Activated T-helper 1 cell treated with anti-CD3 and anti-CD28 coated beads, Interleukin-2, amount 50 U/mL, for 16 hours (primary cell): ENCODE measurements around the gene IVNS1ABP.

Experiments
- DNase-seq, 2 donors: peaks; one replicate each; pipeline ENCODE4 v3.0.0-alpha.2; 2020; ENCODE audit warnings: low read depth in 1 of 2, low spot score in 1 of 2

The IVNS1ABP gene

GRCh38 chr1:185293967-185294542 is 23.0 kb downstream of the IVNS1ABP start:
- DNase-seq: no peak

GRCh38 chr1:185292237-185292636 is 24.8 kb downstream of the IVNS1ABP start:
- DNase-seq: no peak

- no peak for DNase-seq
Observed at GRCh38 chr1:185291652-185292051, 25.4 kb downstream of the IVNS1ABP start.

- no peak for DNase-seq
Observed at GRCh38 chr1:185291159-185291558, 25.9 kb downstream of the IVNS1ABP start.

GRCh38 chr1:185289880-185290279 is 27.2 kb downstream of the IVNS1ABP start:
- no peak for DNase-seq

- no peak for DNase-seq
Observed at GRCh38 chr1:185288435-185288834, 28.6 kb downstream of the IVNS1ABP start.

GRCh38 chr1:185287451-185287850 is 29.6 kb downstream of the IVNS1ABP start:
- no peak for DNase-seq

- no peak for DNase-seq
Observed at GRCh38 chr1:185284533-185285276, 32.3 kb downstream of the IVNS1ABP start.

GRCh38 chr1:185284116-185284515 is 32.9 kb downstream of the IVNS1ABP start:
- DNase-seq: no peak

GRCh38 chr1:185281245-185281644 is 35.8 kb downstream of the IVNS1ABP start:
- DNase-seq: no peak

- DNase-seq: no peak
Observed at GRCh38 chr1:185280589-185280988, 36.5 kb downstream of the IVNS1ABP start.

GRCh38 chr1:185279571-185279970 is 37.5 kb downstream of the IVNS1ABP start:
- DNase-seq: no peak

GRCh38 chr1:185271921-185272320 is 45.1 kb downstream of the IVNS1ABP start:
- no peak for DNase-seq

GRCh38 chr1:185268352-185268751 is 48.7 kb downstream of the IVNS1ABP start:
- DNase-seq: no peak

- DNase-seq: no peak
Observed at GRCh38 chr1:185267701-185268100, 49.3 kb downstream of the IVNS1ABP start.

- no peak for DNase-seq
Observed at GRCh38 chr1:185267301-185267700, 49.7 kb downstream of the IVNS1ABP start.

GRCh38 chr1:185265314-185265713 is 51.7 kb downstream of the IVNS1ABP start:
- DNase-seq: no peak

- no peak for DNase-seq
Observed at GRCh38 chr1:185263780-185264179, 53.3 kb downstream of the IVNS1ABP start.

- no peak for DNase-seq
Observed at GRCh38 chr1:185263292-185263691, 53.8 kb downstream of the IVNS1ABP start.

- DNase-seq: no peak
Observed at GRCh38 chr1:185262151-185262550, 54.9 kb downstream of the IVNS1ABP start.

GRCh38 chr1:185260611-185261010 is 56.4 kb downstream of the IVNS1ABP start:
- no peak for DNase-seq

GRCh38 chr1:185258676-185259075 is 58.4 kb downstream of the IVNS1ABP start:
- DNase-seq: no peak

- no peak for DNase-seq
Observed at GRCh38 chr1:185257950-185258208, 59.2 kb downstream of the IVNS1ABP start.
